Pancreas (tissue), 10 donors: Measurements from ENCODE around the gene ATP1A1. TPM values are rescaled to one million over a fixed set of nuclear protein-coding genes. Genes with fewer than 3 reads are reported as not detected.

Source experiments
- ATAC-seq, 4 donors: fragments of 200-7000 bp; cut with Tn5 transposase; one replicate each; pipeline versions ENCODE4 v1.8.0 to v1.9.1; 2020; ENCODE audit warnings: mild to moderate bottlenecking in 4 of 4, moderate library complexity in 4 of 4
- DNase-seq, 6 donors: peaks; one replicate each; pipeline ENCODE4 v3.0.0-alpha.2; 2020
- FAIRE-seq: peaks from 2 replicates; lab custom pipeline; 2012; peaks lifted over from hg19 to GRCh38; lab: Jason Lieb, UNC
- H3K27ac ChIP-seq, 4 donors: fragments of 200-600 bp; sonication (generic); 1 replicate in 3 of 4; 2 replicates in 1 of 4; pipeline versions ENCODE4 v1.5.0 to v1.8.0; 2020
- H3K27me3 ChIP-seq, 4 donors: fragments of 200-600 bp; one replicate each; pipeline ENCODE4 v1.8.0; 2021
- H3K36me3 ChIP-seq, 3 donors: fragments of 200-600 bp; sonication (generic) in 1 of 3; one replicate each; pipeline versions ENCODE4 v1.5.0 to v1.8.0; 2020 to 2021
- H3K4me1 ChIP-seq, 3 donors: fragments of 200-600 bp; one replicate each; pipeline ENCODE4 v1.8.0; 2021
- H3K4me3 ChIP-seq, 4 donors: fragments of 200-600 bp; sonication (generic) in 2 of 4; one replicate each; pipeline versions ENCODE4 v1.5.0 to v1.8.0; 2020 to 2021
- H3K9me3 ChIP-seq, 4 donors: fragments of 200-600 bp; one replicate each; pipeline ENCODE4 v1.8.0; 2021
- CTCF ChIP-seq, 4 donors: fragments of 200-600 bp; sonication (generic) in 3 of 4; IDR thresholded peaks; one replicate each; pipeline versions ENCODE4 v1.5.0 to v1.8.0; 2021; ENCODE audit warnings: antibody characterized with exemption in 4 of 4
- WGBS, 2 donors: extraction: QIAGEN DNeasy Blood & Tissue Kit; methylation state at CpG; one replicate each; pipeline ENCODE4 v1.1.7; 2013; 5-methylcytosine and 5-hydroxymethylcytosine counted together
- intact Hi-C, 3 donors: fragments of 100-400 bp; cut with DNase I; formaldehyde crosslinking; loops; one replicate each; pipeline versions ENCODE4 v1.11.1 to v1.14.2; 2022
- polyA plus RNA-seq, 2 donors: library from polyadenylated mRNA; stranded (reverse); fragments of 200-250 nt; gene quantifications; one replicate each; pipeline ENCODE4 v1.2.3, GENCODE V29; 2013
- total RNA-seq, 6 donors: library from RNA; stranded (reverse); fragmentation: NEBNext Ultra II Directional in 4 of 6; extraction: Animal tissue kit (Norgen Biotek cat#: 25700) in 4 of 6; gene quantifications; one replicate each; pipeline versions ENCODE4 v1.2.1 to v1.2.4, GENCODE V29; 2021 to 2023
- donor health status: healthy with polysubstance abuse.
- donor health status: DM: no; HTN: no; CAD: no; lungs with moderate emphysema.
- donor health status: DM: no; HTN: no; CAD: no.
- donor health status: control.
- donor health status: control.
- donor health status: Bipolar disorder and iron deficiency.
- donor health status: DM: yes; HTN: yes; CAD: no.
- donor health status: DM: no; HTN: no; CAD: no.
- donor health status: DM: no; HTN: no; CAD: no.
- donor health status: DM: yes; HTN: yes; CAD: no.

The ATP1A1 gene
- total and polyA plus RNA-seq, 8 donors = 226 to 735 (median 490) TPM

GRCh38 chr1:116330846-116331245 is 42.2 kb upstream of the ATP1A1 start:
- H3K9me3 ChIP-seq = no peaks in the 10 kb centered on the region
- FAIRE-seq (no peak), DNase-seq (no peak), ATAC-seq (peak in 1 of 4 donors; percentile 17)
- no peak overlapping the region for H3K4me3 ChIP-seq
- intact Hi-C loops = no loop called here
- no peaks in the 10 kb centered on the region for H3K27me3 ChIP-seq
- no peak for TF ChIP-seq CTCF (IDR thresholded peaks at IDR 0.05)
- H3K27ac ChIP-seq = peak overlapping the region; percentile 17 to 77 (median 56)
- no peaks in the 10 kb centered on the region for H3K36me3 ChIP-seq
- H3K4me1 ChIP-seq = peaks cover 25 to 52% (median 35%) of the 10 kb centered on the region in 3 donors

- Histone ChIP-seq H3K9me3 (no peaks in the 10 kb centered on the region), H3K4me3 (no peak overlapping the region), H3K27ac (peak overlapping the region in 2 of 4 donors; percentile 53 to 77), H3K36me3 (no peaks in the 10 kb centered on the region), H3K4me1 (peaks cover 21 to 51% (median 36%) of the 10 kb centered on the region in 3 donors), H3K27me3 (no peaks in the 10 kb centered on the region)
- DNase-seq (no peak), ATAC-seq (no peak), FAIRE-seq (no peak)
- TF ChIP-seq CTCF (IDR thresholded peaks at IDR 0.05) = no peak
- intact Hi-C loops = no loop called here
- 95 to 96% methylated on average over 3 of the region's 3 CpGs for WGBS, 2 donors
Observed at GRCh38 chr1:116331523-116331922, 41.5 kb upstream of the ATP1A1 start.

DNA sequence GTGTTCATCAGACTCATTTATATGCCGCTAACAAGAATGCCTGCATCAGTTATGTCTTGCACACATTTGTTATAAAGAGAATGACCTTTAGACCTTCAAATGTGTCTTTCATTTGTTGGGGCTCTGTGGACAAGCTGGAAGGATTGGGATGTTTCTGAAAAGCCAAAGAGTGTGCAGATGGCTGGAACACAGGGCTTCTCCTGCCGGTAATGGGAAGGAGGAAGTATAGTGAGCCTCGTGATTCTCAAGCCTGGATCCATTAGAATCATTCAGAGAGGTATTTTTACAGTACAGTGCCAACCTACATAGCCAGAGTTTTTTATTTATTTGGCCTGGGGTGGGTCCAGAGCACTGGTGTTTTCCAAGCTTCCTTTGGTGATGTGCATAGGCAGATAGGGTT is 40.6 kb upstream of the ATP1A1 start:
- Histone ChIP-seq H3K36me3 (no peaks in the 10 kb centered on the region), H3K27me3 (no peaks in the 10 kb centered on the region), H3K4me3 (no peak overlapping the region), H3K9me3 (no peaks in the 10 kb centered on the region), H3K4me1 (peaks cover 21 to 49% (median 36%) of the 10 kb centered on the region in 3 donors), H3K27ac (no peak overlapping the region)
- intact Hi-C loops = no loop called here
- ATAC-seq = peak in 1 of 4 donors; percentile 11
- no peak for DNase-seq
- 70 to 73% methylated on average over 3 of the region's 3 CpGs for WGBS, 2 donors
- no peak for FAIRE-seq
- TF ChIP-seq CTCF (IDR thresholded peaks at IDR 0.05) = no peak

- FAIRE-seq (no peak), ATAC-seq (no peak), DNase-seq (no peak)
- Histone ChIP-seq H3K27ac (no peak overlapping the region), H3K4me3 (no peak overlapping the region), H3K27me3 (no peaks in the 10 kb centered on the region), H3K4me1 (peaks cover 21 to 49% (median 36%) of the 10 kb centered on the region in 3 donors), H3K9me3 (no peaks in the 10 kb centered on the region), H3K36me3 (no peaks in the 10 kb centered on the region)
- WGBS, 2 donors = 93 to 94% methylated on average over 5 of the region's 5 CpGs
- intact Hi-C loops = no loop called here
- no peak for TF ChIP-seq CTCF (IDR thresholded peaks at IDR 0.05)
Observed at GRCh38 chr1:116333171-116334014, 39.7 kb upstream of the ATP1A1 start.

DNA sequence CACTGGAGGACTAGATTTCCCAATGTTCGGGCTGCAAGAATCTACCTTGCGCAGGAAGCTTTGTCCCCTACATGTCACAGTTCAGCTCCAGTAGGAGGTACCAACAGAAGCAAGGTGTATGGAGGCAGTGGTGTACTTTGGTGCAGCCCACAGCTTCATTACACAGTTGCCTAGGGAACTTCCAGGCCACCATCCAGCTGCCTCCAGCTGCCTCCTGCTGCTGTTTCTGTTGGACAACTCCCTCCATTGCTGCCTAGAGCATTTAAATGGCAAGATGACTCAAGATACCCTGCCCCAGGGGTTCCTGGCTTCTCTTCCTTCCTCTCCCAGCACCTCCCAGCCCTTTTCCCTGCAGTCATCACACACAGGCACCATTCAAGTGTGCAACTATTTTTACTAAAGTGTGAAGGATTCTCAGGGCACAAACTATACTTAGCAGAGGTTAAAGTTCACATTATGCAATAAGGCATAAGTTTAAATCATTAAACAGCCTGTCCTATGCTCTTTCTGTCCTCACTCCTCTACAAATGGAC is 39.0 kb upstream of the ATP1A1 start:
- Histone ChIP-seq H3K4me3 (no peak overlapping the region), H3K27ac (no peak overlapping the region), H3K4me1 (peaks cover 21 to 49% (median 36%) of the 10 kb centered on the region in 3 donors), H3K9me3 (no peaks in the 10 kb centered on the region), H3K36me3 (no peaks in the 10 kb centered on the region), H3K27me3 (no peaks in the 10 kb centered on the region)
- 86 to 96% methylated on average over 2 of the region's 2 CpGs for WGBS, 2 donors
- no peak for FAIRE-seq
- peak in 2 of 6 donors; percentile 22 to 37 for DNase-seq
- TF ChIP-seq CTCF (IDR thresholded peaks at IDR 0.05) = no peak
- ATAC-seq = peak; percentile 39 to 63 (median 46)
- intact Hi-C loops = no loop called here
